Suppressor macrophage treated with lipopolysaccharide for 4 hours (primary cell): ENCODE results near the gene RPTOR.

Source experiments
- DNase-seq: peaks from one replicate; pipeline ENCODE4 v3.0.0-alpha.2; 2020

Gene RPTOR

GRCh38 chr17:80996422-80997305 lies 452.0 kb downstream of the RPTOR start:
- no peak for DNase-seq

GRCh38 chr17:80997424-80998117 lies 452.9 kb downstream of the RPTOR start:
- DNase-seq, result no peak

DNA sequence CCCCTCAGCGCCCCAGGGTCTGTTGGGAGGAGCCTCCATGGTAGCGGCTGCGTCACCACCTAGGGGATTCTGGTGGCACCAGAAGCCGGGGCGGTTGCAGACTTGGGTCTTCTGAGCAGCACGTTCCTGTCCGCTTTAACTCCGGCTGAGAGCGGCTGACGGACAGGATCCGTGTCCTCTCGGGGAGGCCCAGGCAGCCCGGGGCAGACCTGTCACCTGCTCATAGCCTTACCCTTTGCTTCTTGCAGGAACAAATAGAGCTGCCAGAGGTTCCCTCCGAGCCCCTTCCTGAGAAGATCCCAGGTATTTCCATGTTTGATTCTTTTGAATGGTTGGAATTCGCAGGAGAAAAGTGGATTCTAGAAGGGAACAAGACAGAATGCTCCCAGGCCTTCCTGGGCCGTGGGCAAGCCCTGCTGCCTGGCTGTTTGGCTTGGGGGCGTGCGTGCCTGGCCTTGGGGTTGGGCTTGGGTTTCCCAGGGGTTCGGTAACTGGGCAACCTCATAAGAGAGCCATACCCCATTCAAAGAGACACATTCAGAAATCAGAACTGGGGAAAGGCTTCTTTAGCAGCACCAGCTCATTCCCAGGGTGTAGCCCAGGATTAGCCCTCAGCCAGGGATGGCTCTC lies 453.6 kb downstream of the RPTOR start:
- DNase-seq, result no peak

DNA sequence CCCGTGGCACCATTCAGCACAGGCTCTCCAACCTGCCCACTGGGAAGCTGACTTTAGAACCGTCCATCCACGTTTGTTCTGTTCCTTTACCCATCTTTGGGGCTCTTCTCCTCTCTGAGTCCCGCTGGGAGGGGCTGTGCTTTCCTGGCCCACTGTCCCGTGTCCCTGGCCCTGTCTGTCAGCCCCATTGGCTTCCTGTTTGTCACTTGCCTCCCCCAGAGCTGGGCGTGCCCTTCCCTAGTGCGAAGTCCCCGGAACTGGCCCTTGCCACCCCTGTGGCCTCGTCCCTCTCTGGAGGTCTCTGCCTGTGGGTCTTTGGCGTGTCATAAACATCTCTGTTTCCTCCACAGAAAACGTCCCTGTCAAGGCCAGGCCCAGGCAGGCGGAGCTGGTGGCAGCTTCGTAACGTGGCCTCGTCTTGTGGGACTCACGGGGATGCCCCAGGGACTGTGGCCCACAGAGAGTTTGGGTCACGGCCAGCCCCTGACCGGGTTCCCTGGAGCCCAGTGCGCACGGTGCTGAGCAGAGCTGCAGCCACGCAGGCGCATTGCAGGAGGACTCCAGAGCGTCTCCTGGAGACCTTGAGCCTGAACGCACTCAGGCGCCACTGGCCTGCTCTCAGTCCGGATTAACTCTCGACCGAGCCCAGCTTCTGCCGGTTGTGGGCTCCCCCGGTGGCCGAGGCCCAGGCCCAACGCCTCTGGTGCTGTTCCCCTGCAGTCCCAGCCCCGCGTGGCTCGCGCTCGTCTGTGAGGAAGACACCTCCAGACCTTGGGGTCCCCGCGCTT lies 454.3 kb downstream of the RPTOR start:
- no peak for DNase-seq

DNA sequence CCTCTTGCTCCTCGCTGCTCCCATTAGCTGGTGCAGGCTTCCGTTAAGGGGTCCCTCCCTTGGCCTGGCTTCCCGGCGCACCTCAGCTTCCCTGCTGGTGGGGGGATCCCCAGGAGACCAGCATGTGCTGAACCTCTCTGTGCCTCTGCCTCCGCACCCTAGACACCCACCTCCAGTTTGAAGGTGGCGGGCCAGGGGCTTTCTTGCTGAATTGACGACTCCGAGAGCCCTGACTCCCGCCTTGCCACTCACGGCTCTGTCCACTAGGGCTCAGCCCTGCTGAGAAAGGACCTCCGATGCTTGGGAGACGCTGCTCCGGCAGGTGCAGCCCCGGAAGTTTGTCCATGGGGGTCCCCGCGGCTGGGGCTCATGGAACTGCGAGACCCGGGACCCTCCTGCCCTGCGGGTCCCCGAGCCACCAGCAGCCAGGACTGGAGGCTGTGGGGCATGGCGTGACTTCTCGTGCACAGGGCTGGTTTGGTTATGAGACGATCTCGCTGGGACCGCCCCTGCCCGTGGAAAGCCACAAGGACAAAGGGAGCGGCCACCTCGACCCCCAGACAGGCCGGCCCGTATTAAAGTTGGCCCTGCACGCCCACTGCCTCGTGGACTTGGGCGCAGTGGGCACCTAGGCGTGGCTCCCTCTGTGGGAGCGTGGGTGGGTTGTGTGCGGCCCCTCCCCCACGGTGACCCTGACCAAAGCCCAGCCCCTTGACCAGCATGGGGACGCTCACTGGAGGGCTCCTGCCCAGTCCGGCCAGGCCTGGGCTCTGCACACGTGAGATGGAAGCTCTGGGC lies 455.1 kb downstream of the RPTOR start:
- no peak for DNase-seq

- DNase-seq, result no peak
These were observed 455.6 kb downstream of the RPTOR start for GRCh38 chr17:81000334-81000630.

DNA sequence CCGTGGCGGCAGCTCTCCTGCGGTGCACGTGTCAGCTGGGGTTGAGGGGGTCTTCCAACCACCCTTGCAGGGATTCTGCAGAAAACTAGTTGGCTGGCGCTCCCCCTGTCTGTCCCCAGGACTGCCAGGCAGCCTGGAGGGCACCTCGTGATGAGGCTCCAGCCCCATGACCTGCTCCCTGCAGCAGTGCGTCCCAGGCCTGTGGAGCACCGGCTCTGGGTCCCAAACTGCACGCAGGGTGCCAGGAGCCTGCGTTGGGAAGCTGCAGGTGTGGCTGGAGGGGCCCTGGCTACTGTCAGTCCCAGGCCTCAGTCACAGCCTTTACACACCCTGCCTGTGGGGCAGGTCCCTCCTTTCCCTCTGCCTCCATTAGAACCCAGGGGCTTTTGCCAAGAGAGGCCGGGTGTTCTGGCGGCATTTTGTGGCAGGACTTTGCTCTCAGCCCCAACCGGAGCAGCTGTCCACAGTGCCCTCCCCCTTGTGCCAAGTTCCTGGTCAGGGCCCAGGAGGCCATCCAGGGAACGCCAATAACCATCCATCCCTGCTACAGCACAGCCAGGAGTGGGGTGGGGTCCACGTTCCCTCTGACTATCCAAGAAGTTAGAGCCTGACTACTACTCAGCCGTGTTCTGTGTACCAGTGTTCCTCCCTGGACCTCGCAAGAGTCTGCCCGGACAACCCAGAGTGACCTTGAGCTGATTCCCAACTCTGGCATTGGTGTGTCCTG lies 456.2 kb downstream of the RPTOR start:
- DNase-seq, result no peak

DNA sequence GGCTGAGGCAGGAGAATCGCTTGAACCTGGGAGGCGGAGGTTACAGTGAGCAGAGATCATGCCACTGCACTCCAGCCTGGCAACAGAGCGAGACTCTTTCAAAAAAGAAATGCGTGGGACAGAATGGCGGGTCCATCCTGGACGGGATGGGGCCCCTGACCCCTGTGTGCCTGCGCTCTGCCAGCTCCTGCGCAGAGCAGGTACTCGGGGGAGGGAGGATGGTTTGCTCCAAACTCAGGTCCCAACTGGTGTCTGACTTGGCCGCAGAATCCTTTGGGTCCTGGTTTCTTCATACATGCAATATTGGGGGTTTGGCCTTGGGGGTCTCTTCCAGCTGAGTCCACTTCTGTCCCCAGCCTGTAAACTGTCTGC lies 457.4 kb downstream of the RPTOR start:
- DNase-seq, result no peak

DNA sequence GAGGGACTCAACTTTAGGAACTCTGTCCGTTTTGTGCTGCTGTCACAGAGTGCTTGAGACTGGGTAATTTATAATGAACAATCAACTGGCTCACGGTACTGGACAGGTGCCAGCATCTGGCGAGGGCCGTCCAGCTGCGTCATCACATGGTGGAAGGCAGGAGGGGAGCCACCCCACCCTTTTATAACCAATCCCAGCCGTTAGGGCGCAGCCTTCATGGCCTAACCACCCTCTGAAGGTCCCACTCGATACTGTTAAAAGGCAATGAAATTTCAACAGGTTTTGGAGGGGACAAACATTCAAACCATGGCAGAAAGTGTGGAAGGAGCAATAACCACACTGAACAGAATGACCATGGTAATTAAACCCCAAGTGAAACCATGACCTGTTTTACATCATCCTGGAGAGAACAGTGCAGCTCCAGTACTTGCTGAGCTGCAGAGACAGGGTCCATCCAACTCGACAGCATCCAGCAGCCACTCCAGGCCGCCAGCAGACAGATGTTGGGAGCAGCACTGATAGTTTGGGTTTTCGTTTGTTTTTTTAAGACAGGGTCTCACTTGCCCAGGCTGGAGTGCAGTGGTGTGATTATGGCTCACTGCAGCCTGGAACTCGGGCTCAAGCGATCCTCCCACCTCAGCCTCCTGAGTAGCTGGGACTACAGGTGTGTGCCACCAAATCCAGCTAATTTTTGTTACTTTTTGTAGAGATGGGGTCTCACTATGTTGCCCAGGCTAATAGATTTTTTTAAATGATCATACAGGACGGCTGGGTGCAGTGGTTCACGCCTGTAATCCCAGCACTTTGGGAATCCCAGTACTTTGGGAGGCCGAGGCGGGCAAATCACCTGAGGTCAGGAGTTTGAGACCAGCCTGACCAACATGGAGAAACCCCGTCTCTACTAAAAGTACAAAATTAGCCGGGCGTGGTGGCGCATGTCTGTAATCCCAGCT lies 458.0 kb downstream of the RPTOR start:
- DNase-seq, result no peak

- DNase-seq, result no peak
These were observed 459.3 kb downstream of the RPTOR start for GRCh38 chr17:81003711-81004475.

DNA sequence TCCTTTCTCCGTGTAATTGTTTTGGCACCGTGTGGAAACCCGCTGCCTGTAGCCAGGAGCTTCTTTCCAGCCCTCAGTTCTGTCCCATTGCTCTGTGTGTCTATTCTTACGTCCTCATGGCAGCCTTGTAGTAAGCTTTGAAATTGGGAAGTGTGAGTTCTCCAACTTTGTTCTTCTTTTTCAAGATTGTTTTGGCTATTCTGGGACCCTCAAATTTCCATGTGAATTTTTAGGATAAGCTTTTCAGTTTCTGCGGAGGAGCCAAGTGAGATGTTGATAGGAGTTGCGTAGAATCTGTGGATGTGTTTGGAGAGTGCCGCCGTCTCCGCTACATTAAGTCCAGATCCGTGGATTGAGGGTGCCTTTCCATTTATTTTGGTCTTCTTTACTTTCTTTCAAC lies 462.3 kb downstream of the RPTOR start:
- DNase-seq, result no peak

GRCh38 chr17:81008140-81008539 lies 463.5 kb downstream of the RPTOR start:
- DNase-seq, result no peak

DNA sequence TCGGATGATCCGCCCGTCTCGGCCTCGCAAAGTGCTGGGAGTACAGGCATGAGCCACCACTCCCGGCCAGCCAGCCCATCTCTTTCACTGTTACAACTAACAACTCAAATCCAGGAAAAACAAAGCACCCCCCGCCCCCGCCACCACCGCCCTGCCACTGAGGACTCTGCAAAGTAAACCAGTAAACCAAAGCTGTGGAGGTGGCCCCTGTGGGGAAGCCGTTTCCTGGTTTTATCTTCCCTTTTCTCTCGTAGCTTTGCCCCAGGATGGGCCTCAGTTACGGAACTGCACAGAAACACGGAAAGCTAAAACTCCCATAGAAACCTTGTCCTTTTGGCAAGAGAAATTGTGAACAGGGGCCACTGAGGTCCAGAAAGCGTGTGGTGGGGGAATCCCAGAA lies 464.5 kb downstream of the RPTOR start:
- peak; percentile 25 for DNase-seq

- no peak for DNase-seq
These were observed 466.3 kb downstream of the RPTOR start for GRCh38 chr17:81010935-81011334.

GRCh38 chr17:81011951-81012350 lies 467.3 kb downstream of the RPTOR start:
- no peak for DNase-seq

GRCh38 chr17:81012574-81013447 lies 468.2 kb downstream of the RPTOR start:
- no peak for DNase-seq

GRCh38 chr17:81013642-81014041 lies 469.0 kb downstream of the RPTOR start:
- no peak for DNase-seq

DNA sequence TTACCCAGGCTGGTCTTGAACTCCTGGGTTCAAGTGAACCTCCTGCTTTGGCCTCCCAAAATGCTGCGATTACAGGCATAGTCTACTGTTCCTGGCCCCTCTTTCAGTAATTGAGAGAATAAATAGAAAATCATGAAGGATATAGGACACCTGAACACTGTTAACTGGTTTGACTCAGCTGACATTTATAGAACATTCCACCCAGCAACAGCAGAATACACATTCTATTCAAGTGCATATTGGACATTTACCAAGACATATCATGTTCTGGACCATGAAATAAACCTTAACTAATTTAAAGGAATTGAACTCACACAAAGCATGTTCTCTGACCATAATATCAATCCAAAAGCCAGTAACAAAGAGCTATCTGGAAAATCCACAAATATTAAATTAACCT lies 470.5 kb downstream of the RPTOR start:
- no peak for DNase-seq
